Neural progenitor cell (in vitro differentiated cells): ENCODE results near the gene SLC35F3.

Experiments
- CTCF ChIP-seq: fragments of 200-600 bp; sonication (generic); IDR thresholded peaks from 2 replicates; pipeline ENCODE4 v1.5.1; 2017; ENCODE audit warnings: antibody characterized with exemption, mild to moderate bottlenecking
- EZH2 ChIP-seq: fragments of 200-600 bp; sonication (generic); IDR thresholded peaks from 2 replicates; pipeline ENCODE4 v1.6.1; 2017; ENCODE audit warnings: antibody characterized with exemption, mild to moderate bottlenecking, moderate library complexity
- EZH2phosphoT487 ChIP-seq: fragments of 200-600 bp; sonication (generic); IDR thresholded peaks from 2 replicates; pipeline ENCODE4 v1.6.1; 2017; ENCODE audit warnings: antibody characterized with exemption

GRCh38 chr1:234292548-234292947 lies 388.1 kb downstream of the SLC35F3 start:
- TF ChIP-seq CTCF = no peak
- TF ChIP-seq EZH2 = no peak
- TF ChIP-seq EZH2phosphoT487 = no peak
